ENCODE measurements around the gene CDK5RAP2. TPM values are rescaled to one million over a fixed set of nuclear protein-coding genes. Genes with fewer than 3 reads are reported as not detected.

Gene CDK5RAP2
- total RNA-seq, 1 donor from 2014 or later: 50.8 TPM

DNA sequence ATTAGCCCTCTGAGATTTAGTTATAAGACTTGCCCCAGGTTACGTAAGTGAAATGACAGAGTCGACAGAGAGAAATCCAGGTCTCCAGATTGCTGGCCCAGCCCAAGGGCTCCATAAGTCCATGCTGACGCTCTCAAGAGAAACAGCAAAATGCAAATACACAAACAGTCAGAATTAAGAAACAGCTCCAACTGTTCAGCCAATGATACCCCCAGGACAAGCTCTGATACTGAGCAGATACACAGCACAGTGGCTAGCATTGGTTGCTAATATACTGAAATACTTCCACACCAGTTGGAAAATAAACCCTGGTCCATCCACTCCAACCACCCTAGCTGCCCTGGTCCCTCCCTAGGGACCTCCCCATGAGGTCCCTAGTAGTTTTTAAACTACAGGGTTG lies 94.2 kb downstream of the CDK5RAP2 start:
- Mint-ChIP-seq H3K27ac (ENCODE audit: unreplicated experiment) (no peak overlapping the region), H3K36me3 (ENCODE audit: low read depth, unreplicated experiment) (peaks cover 9% of the 10 kb centered on the region), H3K4me3 (ENCODE audit: unreplicated experiment) (no peak overlapping the region)

DNA sequence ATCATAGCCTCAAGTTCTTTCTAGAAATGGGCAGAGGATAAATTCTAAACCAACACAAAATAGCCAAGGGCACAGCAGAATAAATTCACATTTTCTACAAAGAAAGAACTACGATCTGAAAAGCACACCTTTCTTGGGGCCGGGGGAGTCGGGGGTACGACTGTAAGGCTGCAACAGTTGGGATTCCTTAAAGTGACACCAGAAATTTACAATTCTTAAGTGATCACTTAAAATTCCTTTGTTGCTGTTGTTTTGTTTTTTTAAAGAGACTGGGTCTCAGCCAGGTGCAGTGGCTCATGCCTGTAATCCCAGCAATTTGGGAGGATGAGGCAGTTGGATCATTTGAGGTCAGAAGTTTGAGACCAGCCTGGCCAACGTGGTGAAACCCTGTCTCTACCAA lies 95.8 kb downstream of the CDK5RAP2 start:
- Mint-ChIP-seq H3K27me3 (ENCODE audit: unreplicated experiment) (peaks cover under 1% of the 10 kb centered on the region), H3K27ac (ENCODE audit: unreplicated experiment) (no peak overlapping the region), H3K4me1 (ENCODE audit: unreplicated experiment) (peaks cover 8% of the 10 kb centered on the region), H3K4me3 (ENCODE audit: unreplicated experiment) (no peak overlapping the region), H3K9me3 (ENCODE audit: unreplicated experiment) (no peaks in the 10 kb centered on the region), H3K36me3 (ENCODE audit: low read depth, unreplicated experiment) (peaks cover 9% of the 10 kb centered on the region)
- no peak for DNase-seq (ENCODE audit: low spot score)
- TF ChIP-seq, protein P1, sequence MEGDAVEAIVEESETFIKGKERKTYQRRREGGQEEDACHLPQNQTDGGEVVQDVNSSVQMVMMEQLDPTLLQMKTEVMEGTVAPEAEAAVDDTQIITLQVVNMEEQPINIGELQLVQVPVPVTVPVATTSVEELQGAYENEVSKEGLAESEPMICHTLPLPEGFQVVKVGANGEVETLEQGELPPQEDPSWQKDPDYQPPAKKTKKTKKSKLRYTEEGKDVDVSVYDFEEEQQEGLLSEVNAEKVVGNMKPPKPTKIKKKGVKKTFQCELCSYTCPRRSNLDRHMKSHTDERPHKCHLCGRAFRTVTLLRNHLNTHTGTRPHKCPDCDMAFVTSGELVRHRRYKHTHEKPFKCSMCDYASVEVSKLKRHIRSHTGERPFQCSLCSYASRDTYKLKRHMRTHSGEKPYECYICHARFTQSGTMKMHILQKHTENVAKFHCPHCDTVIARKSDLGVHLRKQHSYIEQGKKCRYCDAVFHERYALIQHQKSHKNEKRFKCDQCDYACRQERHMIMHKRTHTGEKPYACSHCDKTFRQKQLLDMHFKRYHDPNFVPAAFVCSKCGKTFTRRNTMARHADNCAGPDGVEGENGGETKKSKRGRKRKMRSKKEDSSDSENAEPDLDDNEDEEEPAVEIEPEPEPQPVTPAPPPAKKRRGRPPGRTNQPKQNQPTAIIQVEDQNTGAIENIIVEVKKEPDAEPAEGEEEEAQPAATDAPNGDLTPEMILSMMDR (IDR thresholded peaks at IDR 0.05; ENCODE audit: unreplicated experiment): no peak

More for the DNA sequence above, 94.2 kb downstream of the CDK5RAP2 start:
- H3K27me3 Mint-ChIP-seq (ENCODE audit: unreplicated experiment): peaks cover 3% of the 10 kb centered on the region
- DNase-seq (ENCODE audit: low spot score): no peak
- peaks cover 14% of the 10 kb centered on the region for H3K4me1 Mint-ChIP-seq (ENCODE audit: unreplicated experiment)
- no peaks in the 10 kb centered on the region for H3K9me3 Mint-ChIP-seq (ENCODE audit: unreplicated experiment)
- TF ChIP-seq, protein P1 (IDR thresholded peaks at IDR 0.05; ENCODE audit: unreplicated experiment): no peak

DNA sequence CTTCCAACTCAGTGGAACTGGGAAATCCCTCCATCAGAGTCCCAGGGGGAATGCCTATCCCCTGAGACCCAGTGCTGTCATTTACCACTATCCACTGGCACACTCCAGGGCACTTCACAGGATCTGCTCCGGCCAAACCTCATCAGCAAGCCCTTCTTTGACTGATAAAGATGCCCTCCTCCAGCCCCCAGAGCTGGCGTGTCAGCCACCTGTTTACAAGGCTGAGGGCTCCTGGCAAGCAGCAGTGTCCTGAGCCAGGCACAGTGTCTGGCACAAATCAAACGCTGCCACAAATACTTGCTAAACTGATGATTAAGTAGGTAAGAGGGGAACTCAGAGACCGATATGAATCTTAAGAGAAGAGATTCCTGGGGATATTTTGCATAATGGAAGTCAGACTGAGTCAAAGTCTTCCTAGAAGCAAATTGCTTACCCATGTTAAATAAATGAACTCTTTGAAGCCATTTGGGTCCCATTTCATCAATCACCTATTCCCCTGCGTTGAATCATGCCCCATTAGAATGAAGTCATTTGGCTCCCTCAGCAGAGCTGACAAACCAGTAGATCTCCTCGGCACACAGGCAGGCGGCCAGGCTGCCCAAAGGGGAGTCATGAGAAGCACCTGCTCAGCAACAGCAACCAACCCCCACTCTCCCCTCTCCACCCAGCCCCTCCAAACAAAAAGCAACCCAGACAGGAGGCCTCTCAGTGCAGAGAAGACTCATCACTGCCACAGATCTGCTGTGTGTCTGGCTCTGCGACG lies 97.4 kb downstream of the CDK5RAP2 start:
- DNase-seq (ENCODE audit: low spot score): no peak
- TF ChIP-seq, protein P1 (IDR thresholded peaks at IDR 0.05; ENCODE audit: unreplicated experiment): no peak
- Mint-ChIP-seq H3K36me3 (ENCODE audit: low read depth, unreplicated experiment) (peaks cover 9% of the 10 kb centered on the region), H3K27ac (ENCODE audit: unreplicated experiment) (peak overlapping the region; percentile 18), H3K27me3 (ENCODE audit: unreplicated experiment) (peaks cover 1% of the 10 kb centered on the region), H3K4me3 (ENCODE audit: unreplicated experiment) (no peak overlapping the region), H3K9me3 (ENCODE audit: unreplicated experiment) (no peaks in the 10 kb centered on the region), H3K4me1 (ENCODE audit: unreplicated experiment) (peaks cover 7% of the 10 kb centered on the region)

DNA sequence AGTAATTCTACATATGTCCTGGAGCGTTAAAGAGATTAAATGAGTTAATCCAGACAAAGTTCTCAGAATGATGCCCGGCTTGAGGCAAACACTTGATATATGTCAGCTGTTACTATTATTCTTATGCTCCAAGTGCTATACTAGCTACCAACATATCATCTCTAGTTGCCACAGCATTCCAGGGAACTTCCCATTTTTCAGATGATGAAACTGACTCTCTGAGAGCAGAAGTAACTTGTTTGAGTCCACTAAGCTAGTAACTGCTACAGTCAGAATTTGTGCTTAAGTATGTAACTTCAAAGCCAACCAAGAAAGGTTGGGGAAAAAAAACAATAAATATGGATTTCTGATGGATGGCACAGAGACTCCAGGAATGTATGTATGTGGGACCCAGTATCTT lies 98.1 kb downstream of the CDK5RAP2 start:
- H3K36me3 Mint-ChIP-seq (ENCODE audit: low read depth, unreplicated experiment): peaks cover 9% of the 10 kb centered on the region
- H3K4me1 Mint-ChIP-seq (ENCODE audit: unreplicated experiment): peaks cover 7% of the 10 kb centered on the region
- TF ChIP-seq, protein P1 (IDR thresholded peaks at IDR 0.05; ENCODE audit: unreplicated experiment): no peak

DNA sequence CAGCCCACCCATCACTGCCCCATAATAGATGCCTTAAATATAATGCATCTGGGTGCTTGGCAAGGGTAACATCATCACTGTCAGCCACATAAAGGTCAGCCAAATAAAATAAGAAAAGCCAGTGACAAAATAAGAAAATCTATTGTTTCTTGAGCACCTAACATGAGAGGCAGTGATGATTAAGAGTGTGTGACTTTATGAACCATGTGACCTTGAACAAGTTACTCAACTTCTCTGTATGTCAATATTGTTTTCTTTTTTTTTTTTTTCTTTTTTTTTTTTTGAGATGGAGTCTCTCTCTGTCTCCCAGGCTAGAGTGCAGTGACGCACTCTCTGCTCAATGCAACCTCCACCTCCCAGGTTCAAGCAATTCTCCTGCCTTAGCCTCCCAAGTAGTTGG lies 98.7 kb downstream of the CDK5RAP2 start:
- TF ChIP-seq, protein P1 (IDR thresholded peaks at IDR 0.05; ENCODE audit: unreplicated experiment): no peak
- no peak for DNase-seq (ENCODE audit: low spot score)
- Mint-ChIP-seq H3K27ac (ENCODE audit: unreplicated experiment) (no peak overlapping the region), H3K9me3 (ENCODE audit: unreplicated experiment) (no peaks in the 10 kb centered on the region), H3K4me3 (ENCODE audit: unreplicated experiment) (no peak overlapping the region), H3K4me1 (ENCODE audit: unreplicated experiment) (peaks cover 7% of the 10 kb centered on the region), H3K27me3 (ENCODE audit: unreplicated experiment) (peaks cover 1% of the 10 kb centered on the region), H3K36me3 (ENCODE audit: low read depth, unreplicated experiment) (peaks cover 5% of the 10 kb centered on the region)

More for the DNA sequence above, 98.1 kb downstream of the CDK5RAP2 start:
- H3K9me3 Mint-ChIP-seq (ENCODE audit: unreplicated experiment): no peaks in the 10 kb centered on the region
- H3K27ac Mint-ChIP-seq (ENCODE audit: unreplicated experiment): no peak overlapping the region
- H3K4me3 Mint-ChIP-seq (ENCODE audit: unreplicated experiment): no peak overlapping the region
- peaks cover 1% of the 10 kb centered on the region for H3K27me3 Mint-ChIP-seq (ENCODE audit: unreplicated experiment)
- no peak for DNase-seq (ENCODE audit: low spot score)
